Rectal smooth muscle tissue (tissue), 1 donor: ENCODE results near the gene ZNF391.
"Not testable (repeated sequence)": the region's sequence is repeated elsewhere in the genome, so short reads cannot be mapped to it uniquely, and the experiment has no call there.

Experiments
- H3K27ac ChIP-seq: one replicate; pipeline ENCODE4 v1.7.0; 2013; ENCODE audit warnings: low read depth, low read length, inconsistent platforms
- H3K27me3 ChIP-seq: one replicate; pipeline ENCODE4 v1.7.0; 2013; ENCODE audit warnings: low read length; ENCODE audit not compliant: control insufficient read depth, insufficient read depth
- H3K36me3 ChIP-seq: one replicate; pipeline ENCODE4 v1.7.0; 2013; ENCODE audit warnings: low read length; ENCODE audit not compliant: control insufficient read depth, insufficient read depth
- H3K4me1 ChIP-seq: one replicate; pipeline ENCODE4 v1.7.0; 2013; ENCODE audit warnings: low read length; ENCODE audit not compliant: control insufficient read depth, insufficient read depth
- H3K4me3 ChIP-seq: one replicate; pipeline ENCODE4 v1.7.0; 2013; ENCODE audit warnings: low read length
- H3K9ac ChIP-seq: one replicate; pipeline ENCODE4 v1.7.0; 2013; ENCODE audit warnings: low read length

Gene ZNF391

DNA sequence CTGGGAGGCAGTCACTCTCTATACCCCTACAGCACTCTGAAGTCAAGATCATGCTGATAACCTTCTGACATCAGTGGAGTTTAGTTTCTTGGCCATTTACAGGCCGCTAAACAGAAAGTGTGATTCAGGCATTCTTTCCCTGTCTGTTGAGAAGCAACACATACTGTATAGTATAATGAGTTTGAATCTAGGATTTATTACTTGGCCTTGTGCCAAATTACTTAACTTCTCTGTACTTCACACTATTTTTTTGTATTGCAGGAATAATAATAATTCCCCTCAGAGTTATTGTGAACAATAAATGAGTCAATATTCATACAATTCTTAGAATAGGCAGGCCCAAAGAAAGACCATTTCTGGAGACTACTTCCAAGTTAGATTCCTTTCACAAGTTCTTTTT is 4.1 kb downstream of the ZNF391 start:
- H3K4me1 ChIP-seq: no peaks in the 10 kb centered on the region
- no peaks in the 10 kb centered on the region for H3K27me3 ChIP-seq
- no peaks in the 10 kb centered on the region for H3K36me3 ChIP-seq
- no peak overlapping the region for H3K9ac ChIP-seq
- H3K4me3 ChIP-seq: no peak overlapping the region
- H3K27ac ChIP-seq: no peak overlapping the region

DNA sequence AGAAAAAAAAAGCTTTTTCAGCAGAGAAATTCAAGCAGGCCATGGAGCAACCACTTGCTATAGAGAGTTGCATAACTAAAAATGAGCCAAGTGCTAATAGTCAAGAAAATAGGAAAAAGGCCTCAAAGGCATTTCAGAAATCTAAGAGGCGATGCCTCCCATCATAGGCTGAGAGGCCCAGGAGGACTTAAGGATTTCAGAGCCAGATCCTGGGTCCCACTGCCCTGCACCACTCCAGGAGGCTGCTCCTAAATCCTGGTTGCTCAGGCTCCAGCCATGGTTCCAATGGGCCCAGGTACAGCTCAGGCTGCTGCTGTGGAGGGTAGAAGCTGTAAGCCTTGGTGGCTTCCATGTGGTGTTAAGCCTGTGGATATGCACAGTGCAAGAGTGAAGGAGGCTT is 5.5 kb downstream of the ZNF391 start:
- Histone ChIP-seq H3K27ac (no peak overlapping the region), H3K4me3 (no peak overlapping the region), H3K9ac (no peak overlapping the region)

DNA sequence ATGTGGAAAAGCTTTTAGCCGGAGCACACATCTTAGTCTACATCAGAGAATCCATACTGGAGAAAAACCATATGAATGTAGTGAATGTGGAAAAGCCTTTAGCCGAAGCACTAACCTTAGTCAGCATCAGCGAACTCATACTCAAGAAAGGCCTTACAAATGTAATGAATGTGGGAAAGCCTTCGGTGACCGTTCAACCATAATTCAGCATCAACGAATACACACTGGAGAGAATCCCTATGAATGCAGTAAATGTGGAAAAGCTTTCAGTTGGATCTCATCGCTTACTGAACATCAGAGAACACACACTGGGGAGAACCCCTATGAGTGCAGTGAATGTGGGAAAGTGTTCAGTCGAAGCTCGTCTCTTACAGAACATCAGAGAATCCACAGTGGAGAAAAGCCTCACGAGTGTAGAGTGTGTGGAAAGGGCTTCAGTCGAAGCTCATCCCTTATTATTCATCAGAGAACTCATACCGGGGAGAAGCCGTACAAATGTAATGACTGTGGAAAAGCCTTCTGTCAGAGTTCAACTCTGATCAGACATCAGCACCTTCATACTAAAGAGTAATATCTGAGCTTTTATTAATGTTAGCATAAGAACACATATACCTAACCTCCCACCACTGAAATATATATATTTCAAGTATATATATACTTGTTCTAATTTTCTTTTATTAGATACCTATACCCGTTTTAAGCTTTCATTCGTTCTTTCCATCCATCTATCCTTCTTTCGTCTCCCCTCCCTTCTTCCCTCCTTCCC is 12.5 kb downstream of the ZNF391 start:
- no peaks in the 10 kb centered on the region for H3K27me3 ChIP-seq
- H3K9ac ChIP-seq: no peak overlapping the region
- H3K4me3 ChIP-seq: no peak overlapping the region
- no peaks in the 10 kb centered on the region for H3K36me3 ChIP-seq
- no peaks in the 10 kb centered on the region for H3K4me1 ChIP-seq
- no peak overlapping the region for H3K27ac ChIP-seq

More for the DNA sequence above, 5.5 kb downstream of the ZNF391 start:
- no peaks in the 10 kb centered on the region for H3K4me1 ChIP-seq
- no peaks in the 10 kb centered on the region for H3K27me3 ChIP-seq
- no peaks in the 10 kb centered on the region for H3K36me3 ChIP-seq

- Histone ChIP-seq H3K27me3 (no peaks in the 10 kb centered on the region), H3K36me3 (no peaks in the 10 kb centered on the region), H3K4me1 (no peaks in the 10 kb centered on the region), H3K4me3 (no peak overlapping the region), H3K27ac (no peak overlapping the region), H3K9ac (no peak overlapping the region)
These were observed 17.5 kb downstream of the ZNF391 start for GRCh38 chr6:27406085-27406484.

DNA sequence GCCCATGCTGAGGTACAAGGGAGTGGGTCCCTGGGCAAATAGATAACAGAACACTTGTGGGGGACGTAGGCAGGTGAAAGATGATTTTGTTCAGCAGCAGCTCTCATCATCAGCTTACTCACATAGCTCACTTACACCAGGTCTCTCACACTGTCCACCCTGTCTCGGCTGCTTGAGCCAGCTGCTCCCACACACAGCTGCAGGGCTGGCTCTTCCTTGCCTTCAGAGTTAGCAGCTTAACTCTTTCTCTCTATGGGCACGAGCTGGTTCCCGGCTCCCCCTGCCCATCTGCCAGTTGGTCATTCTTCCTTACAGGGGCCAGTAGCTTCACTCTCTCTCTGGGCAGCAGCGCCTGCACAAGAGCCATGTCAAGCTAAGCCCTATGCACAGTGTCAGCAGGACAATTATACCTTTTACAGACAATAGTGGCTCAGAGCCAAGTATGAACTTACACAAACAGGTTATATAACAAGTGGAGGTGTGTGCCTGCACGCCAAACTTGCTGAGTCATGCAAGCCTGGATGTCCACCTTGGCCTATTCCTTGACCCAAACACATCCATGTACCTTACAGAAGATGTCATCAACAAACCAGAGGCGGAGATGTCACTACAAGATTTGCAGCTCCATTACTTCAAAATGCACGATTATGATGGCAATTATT is 18.7 kb downstream of the ZNF391 start:
- Histone ChIP-seq H3K27ac (no peak overlapping the region), H3K27me3 (no peaks in the 10 kb centered on the region), H3K4me3 (no peak overlapping the region), H3K36me3 (no peaks in the 10 kb centered on the region), H3K9ac (no peak overlapping the region), H3K4me1 (no peaks in the 10 kb centered on the region)

DNA sequence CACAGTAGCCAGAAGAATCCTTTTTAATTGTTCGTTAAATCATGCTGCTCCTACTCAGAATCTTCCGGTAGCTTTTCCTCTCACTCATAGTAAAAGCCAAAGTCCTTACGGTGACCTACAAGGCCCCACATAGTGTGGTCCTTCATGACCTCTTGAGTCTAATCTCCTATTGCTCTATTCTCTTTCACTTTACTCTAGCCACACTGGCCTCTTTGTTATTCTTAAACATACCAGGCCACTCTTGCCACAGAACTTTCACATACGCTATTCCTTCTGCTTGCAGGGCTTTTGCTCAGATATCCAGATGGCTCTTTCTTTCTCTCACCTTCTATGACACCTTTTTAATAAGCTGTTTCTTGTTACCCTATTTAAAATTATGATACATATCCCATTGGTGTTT is 25.7 kb downstream of the ZNF391 start:
- no peaks in the 10 kb centered on the region for H3K4me1 ChIP-seq
- H3K36me3 ChIP-seq: no peaks in the 10 kb centered on the region
- H3K4me3 ChIP-seq: no peak overlapping the region
- no peaks in the 10 kb centered on the region for H3K27me3 ChIP-seq
- no peak overlapping the region for H3K9ac ChIP-seq
- no peak overlapping the region for H3K27ac ChIP-seq

GRCh38 chr6:27414996-27415395 is 26.4 kb downstream of the ZNF391 start:
- Histone ChIP-seq H3K9ac (no peak overlapping the region), H3K36me3 (no peaks in the 10 kb centered on the region), H3K4me3 (no peak overlapping the region), H3K27me3 (no peaks in the 10 kb centered on the region), H3K4me1 (no peaks in the 10 kb centered on the region), H3K27ac (no peak overlapping the region)

DNA sequence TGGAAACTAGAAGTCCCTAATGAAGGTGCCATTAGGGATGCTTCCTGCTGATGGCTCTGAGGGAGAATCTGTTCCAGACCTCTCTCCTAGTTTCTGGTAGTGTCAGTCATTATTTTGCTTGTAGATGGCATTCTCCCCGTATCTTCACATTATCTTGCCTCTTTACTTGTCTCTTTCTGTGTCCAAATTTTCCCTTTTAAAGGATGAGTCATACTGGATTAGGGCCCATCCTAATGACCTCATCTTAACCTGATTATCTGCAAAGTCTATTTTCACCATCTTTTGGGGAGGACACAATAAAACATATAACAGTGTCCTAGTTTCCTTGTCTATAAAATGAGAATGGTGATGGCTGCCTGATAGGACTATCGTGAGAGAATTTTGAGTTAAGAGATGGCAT is 27.3 kb downstream of the ZNF391 start:
- Histone ChIP-seq H3K4me3 (no peak overlapping the region), H3K36me3 (no peaks in the 10 kb centered on the region), H3K27ac (no peak overlapping the region), H3K4me1 (no peaks in the 10 kb centered on the region), H3K27me3 (no peaks in the 10 kb centered on the region), H3K9ac (no peak overlapping the region)

DNA sequence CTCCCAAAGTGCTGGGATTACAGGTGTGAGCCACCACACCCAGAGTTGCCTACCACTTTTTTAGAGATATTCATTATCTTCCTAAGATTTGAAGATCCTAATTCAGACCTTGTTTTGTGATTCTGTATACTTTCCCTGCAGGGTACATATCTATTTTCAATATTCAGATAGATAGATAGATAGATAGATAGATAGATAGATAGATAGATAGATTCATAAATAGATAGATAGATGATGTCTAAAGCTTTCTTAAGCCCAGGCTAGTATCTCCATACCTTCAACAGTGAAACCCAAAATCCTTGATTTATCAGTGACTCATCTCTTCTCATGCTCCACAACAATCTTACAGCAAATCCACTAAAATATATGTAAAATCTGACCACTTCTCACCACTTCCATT is 30.8 kb downstream of the ZNF391 start:
- Histone ChIP-seq H3K4me3 (no peak overlapping the region), H3K27ac (no peak overlapping the region), H3K9ac (no peak overlapping the region), H3K4me1 (no peaks in the 10 kb centered on the region), H3K27me3 (no peaks in the 10 kb centered on the region), H3K36me3 (no peaks in the 10 kb centered on the region)

DNA sequence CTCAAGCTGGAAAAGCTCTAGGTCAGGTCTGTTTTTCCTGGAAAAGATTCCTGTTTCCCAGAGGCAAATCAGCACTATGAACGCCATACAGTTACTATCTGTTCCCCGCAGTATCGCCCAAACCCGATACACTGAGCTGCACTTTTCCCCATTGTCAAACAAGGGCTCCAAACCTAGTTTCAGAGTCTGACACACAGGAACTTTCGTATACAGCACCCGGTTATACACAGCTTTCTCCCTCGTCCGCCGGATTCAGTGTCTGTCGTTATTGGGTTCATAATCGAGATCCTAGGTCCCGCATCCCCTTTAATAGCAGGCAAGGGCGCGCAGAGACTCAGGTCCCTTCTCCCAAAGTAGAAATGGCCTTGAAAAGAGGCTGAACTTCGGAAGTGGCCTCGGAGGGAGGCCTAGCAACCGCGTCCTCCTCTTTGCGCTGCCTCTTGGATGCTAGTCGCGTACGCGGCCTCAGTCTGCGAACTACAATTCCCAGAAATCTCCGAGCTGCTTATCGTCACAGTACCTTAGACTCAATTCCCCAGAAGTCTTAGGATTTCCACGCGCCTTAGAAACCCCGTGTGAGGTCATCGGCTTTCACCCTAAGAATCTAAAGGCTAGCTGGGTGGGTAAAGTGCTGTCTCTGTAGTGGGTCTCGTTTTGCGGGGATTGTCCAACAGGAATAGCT is 34.2 kb downstream of the ZNF391 start:
- no peaks in the 10 kb centered on the region for H3K36me3 ChIP-seq
- no peaks in the 10 kb centered on the region for H3K27me3 ChIP-seq
- no peak overlapping the region for H3K4me3 ChIP-seq
- H3K4me1 ChIP-seq: no peaks in the 10 kb centered on the region
- no peak overlapping the region for H3K9ac ChIP-seq
- H3K27ac ChIP-seq: no peak overlapping the region

GRCh38 chr6:27424851-27425250 is 36.3 kb downstream of the ZNF391 start:
- H3K9ac ChIP-seq, H3K4me3 ChIP-seq, H3K4me1 ChIP-seq, H3K27me3 ChIP-seq, H3K36me3 ChIP-seq, H3K27ac ChIP-seq: not testable (repeated sequence)

DNA sequence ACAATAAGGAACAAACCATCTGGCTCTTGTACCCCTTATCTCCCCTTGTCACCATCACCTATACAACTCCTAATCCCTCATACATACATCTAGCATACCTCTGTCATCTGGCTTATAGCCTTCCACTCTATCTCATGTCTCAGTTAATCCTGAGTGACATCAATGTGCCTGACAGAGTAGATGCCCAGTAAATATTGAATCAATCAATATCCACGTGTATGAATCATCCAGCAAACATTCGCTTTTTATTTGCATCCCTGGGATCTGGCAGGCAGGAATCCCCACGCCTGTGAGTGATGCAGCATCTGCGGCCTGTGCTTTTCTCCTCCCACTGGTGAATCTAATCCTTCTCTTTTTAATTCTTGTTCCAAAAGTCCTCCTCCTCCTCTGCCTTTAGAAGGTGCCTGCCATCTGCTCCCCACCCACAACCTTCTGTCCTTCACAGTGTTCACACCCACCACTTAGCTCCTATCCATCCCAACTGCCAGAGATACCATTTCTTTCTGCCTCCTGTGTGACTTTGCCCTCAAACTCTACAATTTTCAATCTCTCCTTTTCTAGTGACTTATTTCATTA is 37.6 kb downstream of the ZNF391 start:
- Histone ChIP-seq H3K27me3 (no peaks in the 10 kb centered on the region), H3K9ac (no peak overlapping the region), H3K4me3 (no peak overlapping the region), H3K4me1 (no peaks in the 10 kb centered on the region), H3K27ac (no peak overlapping the region), H3K36me3 (no peaks in the 10 kb centered on the region)
